ENCODE data around the gene FGF3.

DNA sequence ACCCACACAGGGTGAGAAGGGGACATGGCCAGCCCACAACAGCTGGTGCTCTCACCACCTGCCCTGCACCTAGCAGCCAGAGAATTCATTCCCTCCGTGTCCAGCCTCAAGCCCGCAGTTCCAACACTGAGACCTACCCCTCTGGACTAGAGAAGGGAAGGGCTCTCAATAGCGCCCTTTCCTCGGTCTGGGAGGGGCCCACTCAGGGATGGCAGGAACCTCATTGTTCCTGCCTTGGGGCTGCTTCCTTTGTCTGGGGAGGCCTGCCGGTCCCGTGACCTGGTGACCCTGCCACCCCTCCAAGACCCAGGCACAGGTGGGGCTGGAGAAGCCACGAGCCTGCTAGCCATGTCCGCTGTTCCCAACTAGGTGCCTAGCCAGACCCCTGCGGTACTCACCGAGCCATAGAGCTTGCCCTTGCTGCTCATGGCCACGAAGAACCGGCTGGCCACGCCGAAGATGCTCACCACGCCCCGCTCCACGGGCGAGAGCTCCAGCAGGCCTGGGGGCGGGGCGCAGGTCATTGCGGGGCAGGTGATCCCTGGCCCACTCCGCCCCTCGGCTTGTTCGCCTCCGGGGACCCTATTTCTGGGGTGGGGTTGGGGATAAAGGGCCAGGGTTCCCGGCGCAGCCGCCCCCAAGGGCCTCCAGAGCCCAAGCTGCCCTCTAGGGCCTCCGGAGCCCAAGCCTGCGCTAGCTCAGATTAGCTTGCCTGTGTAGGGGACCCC, 45.4 kb downstream of the FGF3 start:
- TF ChIP-seq POLR2A (IDR thresholded peaks at IDR 0.05; ENCODE audit: low read depth), result no peak
- TF ChIP-seq POLR2AphosphoS5 (IDR thresholded peaks at IDR 0.05), result no peak

Data from esophagus muscularis mucosa (tissue), 2 donors.